Lower leg skin (tissue), 3 donors: ENCODE measurements around the gene C1QTNF1.

Source experiments
- POLR2A ChIP-seq, 2 donors: fragments of 450-650 bp; IDR thresholded peaks; one replicate each; pipeline ENCODE4 v1.6.1; 2016 to 2017; ENCODE audit warnings: antibody characterized with exemption in 2 of 2, mild to moderate bottlenecking in 1 of 2, moderate library complexity in 1 of 2
- TF ChIP-seq, protein P1 (sequence below), 3 donors: fragments of 450-650 bp; IDR thresholded peaks; one replicate each; pipeline ENCODE4 v1.5.1; 2016; ENCODE audit warnings: antibody characterized with exemption in 3 of 3, mild to moderate bottlenecking in 3 of 3, moderate library complexity in 2 of 3

DNA sequence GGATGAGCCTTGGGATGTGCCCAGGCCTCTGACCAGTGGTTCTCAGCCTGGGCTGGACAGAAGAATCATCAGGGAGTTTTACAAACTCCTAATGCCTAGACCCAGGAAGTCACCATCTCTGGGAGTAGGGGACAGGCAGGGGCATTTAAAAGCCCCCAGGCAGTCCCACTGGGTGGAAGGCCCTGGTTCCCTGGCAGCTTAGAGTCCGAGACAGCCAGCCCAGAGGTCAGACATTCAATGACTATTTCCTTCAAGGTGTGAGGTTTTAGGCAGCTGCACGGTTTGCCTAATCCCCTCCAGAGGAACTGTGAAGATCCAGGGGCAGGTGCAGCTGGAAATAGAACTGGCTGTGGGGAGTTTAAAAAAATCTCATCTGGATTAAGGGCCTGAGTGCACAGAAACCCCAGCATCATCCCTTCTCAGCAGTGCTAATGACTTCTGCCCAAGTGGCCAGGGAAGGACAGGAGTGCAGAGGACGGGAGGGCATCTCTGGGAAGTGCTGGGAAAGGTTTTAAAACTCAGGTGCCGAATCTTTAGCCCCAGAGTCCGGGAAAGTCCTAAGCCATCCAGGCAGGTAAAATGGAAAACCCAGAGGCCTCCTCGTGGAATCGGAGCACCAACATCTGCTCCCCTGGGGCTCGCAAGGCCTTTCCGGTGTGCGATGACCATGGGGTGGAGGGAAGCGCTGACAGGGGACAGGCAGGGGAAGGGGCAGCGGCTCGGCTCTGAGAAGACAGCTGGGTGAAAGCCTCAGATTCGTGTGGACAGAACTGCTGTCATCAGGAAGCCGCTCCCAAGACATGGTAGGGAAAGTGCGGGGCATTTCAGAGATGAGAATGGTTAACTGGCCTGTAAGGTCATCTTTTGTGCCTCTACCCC, 42.7 kb upstream of the C1QTNF1 start:
- TF ChIP-seq, protein P1, sequence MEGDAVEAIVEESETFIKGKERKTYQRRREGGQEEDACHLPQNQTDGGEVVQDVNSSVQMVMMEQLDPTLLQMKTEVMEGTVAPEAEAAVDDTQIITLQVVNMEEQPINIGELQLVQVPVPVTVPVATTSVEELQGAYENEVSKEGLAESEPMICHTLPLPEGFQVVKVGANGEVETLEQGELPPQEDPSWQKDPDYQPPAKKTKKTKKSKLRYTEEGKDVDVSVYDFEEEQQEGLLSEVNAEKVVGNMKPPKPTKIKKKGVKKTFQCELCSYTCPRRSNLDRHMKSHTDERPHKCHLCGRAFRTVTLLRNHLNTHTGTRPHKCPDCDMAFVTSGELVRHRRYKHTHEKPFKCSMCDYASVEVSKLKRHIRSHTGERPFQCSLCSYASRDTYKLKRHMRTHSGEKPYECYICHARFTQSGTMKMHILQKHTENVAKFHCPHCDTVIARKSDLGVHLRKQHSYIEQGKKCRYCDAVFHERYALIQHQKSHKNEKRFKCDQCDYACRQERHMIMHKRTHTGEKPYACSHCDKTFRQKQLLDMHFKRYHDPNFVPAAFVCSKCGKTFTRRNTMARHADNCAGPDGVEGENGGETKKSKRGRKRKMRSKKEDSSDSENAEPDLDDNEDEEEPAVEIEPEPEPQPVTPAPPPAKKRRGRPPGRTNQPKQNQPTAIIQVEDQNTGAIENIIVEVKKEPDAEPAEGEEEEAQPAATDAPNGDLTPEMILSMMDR (IDR thresholded peaks at IDR 0.05), result no peak
- no peak for TF ChIP-seq POLR2A (IDR thresholded peaks at IDR 0.05)
